DMS 273 treated with DMSO at 0.1 percent for 48 hours (cell line): Measurements from ENCODE around the gene HSD11B1L.
"Not testable (repeated sequence)": the region's sequence is repeated elsewhere in the genome, so short reads cannot be mapped to it uniquely, and the experiment has no call there.

ENCODE experiments used
- DNase-seq: peaks from one replicate; lab custom pipeline; 2025; lab: John Stamatoyannopoulos, UW

HSD11B1L gene

GRCh38 chr19:5687360-5688198, 6.8 kb downstream of the HSD11B1L start:
- DNase-seq, result no peak

DNA sequence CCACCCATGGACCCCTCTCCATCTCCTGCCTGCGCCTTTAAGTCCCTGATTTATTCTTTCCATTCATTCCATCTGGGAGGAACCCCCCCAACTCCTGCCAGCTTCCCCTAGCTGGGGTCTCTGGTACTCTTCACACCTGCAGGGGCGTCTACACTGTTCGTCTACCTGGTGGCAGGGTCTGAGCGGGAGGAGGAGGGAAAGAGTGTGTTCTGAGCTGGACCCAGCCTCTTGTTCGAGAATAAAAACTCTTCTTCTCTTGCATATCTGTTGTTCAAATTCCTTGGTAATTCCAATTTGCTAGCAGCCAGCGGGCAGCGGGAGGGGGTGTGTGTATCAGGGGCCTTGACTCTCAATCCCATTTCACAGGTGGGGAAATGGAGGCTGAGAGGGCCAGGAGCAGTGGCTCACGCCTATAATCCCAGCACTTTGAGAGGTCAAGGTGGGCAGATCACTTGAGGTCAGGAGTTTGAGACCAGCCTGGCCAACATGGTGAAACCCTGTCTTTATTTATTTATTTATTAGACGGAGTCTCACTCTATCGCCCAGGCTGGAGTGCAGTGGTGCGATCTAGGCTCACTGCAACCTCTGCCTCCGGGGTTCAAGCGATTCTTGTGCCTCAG, 7.5 kb downstream of the HSD11B1L start:
- not testable (repeated sequence) for DNase-seq

GRCh38 chr19:5690125-5690954, 9.5 kb downstream of the HSD11B1L start, which contains the start of gene RPL36:
Gene RPL36 (plus strand): TSS chr19:5690295. CDS start chr19:5690508, 213 bp downstream.
- peak; percentile 80 for DNase-seq

- peak; percentile 64 for DNase-seq
These were observed 10.4 kb downstream of the HSD11B1L start for GRCh38 chr19:5690955-5691821.

DNA sequence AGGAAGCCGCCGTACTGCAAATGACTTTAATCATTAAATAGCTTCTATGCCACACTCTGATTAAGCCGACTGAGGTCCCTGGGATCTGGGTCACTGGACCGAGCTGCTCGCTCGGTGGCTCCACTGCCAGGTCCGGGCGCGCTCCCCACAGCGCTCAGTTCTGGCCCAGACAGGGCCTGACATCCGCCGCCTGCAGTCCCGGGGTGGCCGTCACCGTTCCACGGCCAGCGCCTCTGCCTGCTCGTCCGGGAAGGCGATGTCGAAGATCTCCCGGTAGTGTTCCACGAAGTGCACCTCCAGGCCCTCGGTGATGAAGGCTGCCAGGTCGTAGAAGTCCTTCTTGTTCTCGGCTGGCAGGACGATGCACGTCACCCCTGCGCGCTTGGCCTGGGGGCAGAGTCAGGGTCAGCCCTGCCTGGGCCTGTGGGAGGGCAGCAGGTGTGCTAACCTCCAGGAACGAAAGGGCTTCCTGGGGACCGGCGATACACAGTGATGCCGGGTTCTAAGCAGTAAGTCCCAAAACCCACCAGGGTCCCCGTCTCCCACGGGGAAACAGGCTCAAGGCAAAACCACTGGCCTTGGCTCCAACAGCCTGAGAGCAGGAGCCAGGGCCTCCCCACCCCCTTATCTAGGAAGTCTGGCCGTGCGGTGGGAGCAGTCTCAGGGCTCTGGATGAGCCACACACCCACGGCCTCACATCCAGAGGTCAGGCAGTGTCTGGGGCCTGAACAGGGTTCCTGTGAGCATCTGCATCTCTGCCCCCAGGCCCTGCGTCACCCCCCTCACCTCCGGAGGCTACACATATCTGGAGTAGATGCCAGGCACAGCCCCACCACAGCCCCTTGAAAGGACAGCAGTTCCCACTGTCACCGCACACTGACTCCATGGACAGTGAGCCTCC, 11.2 kb downstream of the HSD11B1L start:
- no peak for DNase-seq

GRCh38 chr19:5692723-5693194, 11.9 kb downstream of the HSD11B1L start:
- DNase-seq, result no peak

- no peak for DNase-seq
These were observed 12.7 kb downstream of the HSD11B1L start for GRCh38 chr19:5693195-5694166.

- DNase-seq, result no peak
These were observed 13.5 kb downstream of the HSD11B1L start for GRCh38 chr19:5694167-5694955.

- no peak for DNase-seq
These were observed 14.3 kb downstream of the HSD11B1L start for GRCh38 chr19:5694956-5695648.

DNA sequence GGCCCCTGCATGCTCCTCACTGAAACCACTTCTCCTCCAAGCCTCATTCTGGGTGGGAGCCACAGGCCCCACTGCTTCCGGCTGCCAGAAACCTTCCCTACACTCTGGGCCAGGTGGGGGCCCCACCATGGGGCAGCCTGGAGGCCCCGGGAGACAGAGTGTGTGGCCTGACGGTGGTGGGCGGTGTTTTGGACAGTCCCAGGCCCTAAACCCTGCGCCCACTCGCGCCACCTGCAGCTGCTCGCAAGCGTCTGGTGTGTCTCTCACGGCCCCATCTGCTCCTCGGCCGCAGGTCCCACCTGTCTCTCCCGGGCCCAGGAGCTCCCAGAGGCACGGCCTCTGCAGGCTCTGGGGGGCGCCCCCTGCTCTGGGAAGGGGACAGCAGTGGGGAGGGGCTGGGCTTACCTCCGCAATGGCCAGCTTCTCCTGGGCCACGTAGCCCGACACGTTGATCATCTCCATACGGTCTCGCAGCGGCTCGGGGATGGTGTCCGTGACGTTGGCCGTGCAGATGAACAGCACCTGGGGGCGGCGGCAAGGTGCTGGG, 14.9 kb downstream of the HSD11B1L start:
- DNase-seq, result peak; percentile 45

GRCh38 chr19:5696196-5697021, 15.6 kb downstream of the HSD11B1L start:
- no peak for DNase-seq

GRCh38 chr19:5697022-5697889, 16.4 kb downstream of the HSD11B1L start:
- DNase-seq, result no peak

GRCh38 chr19:5697890-5698634, 17.2 kb downstream of the HSD11B1L start:
- no peak for DNase-seq

- no peak for DNase-seq
These were observed 18.0 kb downstream of the HSD11B1L start for GRCh38 chr19:5698635-5699422.
